Gastroesophageal sphincter (tissue), 4 donors: ENCODE data around the gene CACNA1C. TPM values are rescaled to one million over a fixed set of nuclear protein-coding genes. Genes with fewer than 3 reads are reported as not detected.

Source experiments
- ATAC-seq: fragments of 150-250 bp; one replicate; pipeline ENCODE4 v1.9.1; 2016; ENCODE audit warnings: mild to moderate bottlenecking, moderate library complexity
- H3K27ac ChIP-seq, 4 donors: fragments of 200-600 bp; sonication (generic) in 3 of 4; 1 replicate in 3 of 4; 2 replicates in 1 of 4; pipeline ENCODE4 v1.5.1; 2016 to 2019
- H3K27me3 ChIP-seq: fragments of 200-600 bp; sonication (generic); one replicate; pipeline ENCODE4 v1.5.1; 2019
- H3K36me3 ChIP-seq, 2 donors: fragments of 200-600 bp; sonication (generic); one replicate each; pipeline ENCODE4 v1.5.1; 2019; ENCODE audit warnings: control low read depth in 1 of 2
- H3K4me1 ChIP-seq, 3 donors: fragments of 200-600 bp; sonication (generic); 1 replicate in 2 of 3; 2 replicates in 1 of 3; pipeline ENCODE4 v1.5.1; 2016 to 2019; ENCODE audit warnings: control low read depth in 2 of 3
- H3K4me3 ChIP-seq, 2 donors: fragments of 200-600 bp; sonication (generic); one replicate each; pipeline ENCODE4 v1.5.1; 2019; ENCODE audit warnings: mild to moderate bottlenecking in 1 of 2, moderate library complexity in 1 of 2
- H3K9me3 ChIP-seq, 3 donors: fragments of 200-600 bp; sonication (generic); one replicate each; pipeline ENCODE4 v1.5.1; 2017 to 2019; ENCODE audit warnings: control low read depth in 2 of 3
- EP300 ChIP-seq: sonication (generic); formaldehyde crosslinking; IDR thresholded peaks from one replicate; pipeline ENCODE4 v1.6.1; 2017; ENCODE audit warnings: antibody characterized with exemption, mild to moderate bottlenecking
- POLR2A ChIP-seq, 2 donors: fragments of 450-650 bp; IDR thresholded peaks; one replicate each; pipeline ENCODE4 v1.6.1; 2017; ENCODE audit warnings: antibody characterized with exemption in 2 of 2, mild to moderate bottlenecking in 2 of 2, moderate library complexity in 1 of 2
- POLR2AphosphoS5 ChIP-seq: sonication (generic); formaldehyde crosslinking; IDR thresholded peaks from one replicate; pipeline ENCODE4 v1.6.1; 2017; ENCODE audit warnings: antibody characterized with exemption
- WGBS, 2 donors: methylation state at CpG; one replicate each; pipeline ENCODE4 v1.1.5; 2018; ENCODE audit warnings: low coverage in 1 of 2; 5-methylcytosine and 5-hydroxymethylcytosine counted together
- total RNA-seq, 4 donors: library from RNA; depleted of rRNA; stranded (reverse); fragments of >200 nt; gene quantifications; one replicate each; pipeline ENCODE4 v1.1.0, GENCODE V29; 2016
- TF ChIP-seq, protein P1 (sequence below), 4 experiments: fragments of 200-600 bp in 2 of 4; fragments of 450-650 bp in 2 of 4; sonication (generic) in 1 of 4; IDR thresholded peaks; one replicate each; pipeline ENCODE4 v1.5.1; 2017 to 2019; ENCODE audit warnings: antibody characterized with exemption in 4 of 4, mild to moderate bottlenecking in 2 of 4, moderate library complexity in 2 of 4

CACNA1C gene
- total RNA-seq, 4 donors from 2014 or later = 22.9 to 96.2 (median 41.4) TPM

DNA sequence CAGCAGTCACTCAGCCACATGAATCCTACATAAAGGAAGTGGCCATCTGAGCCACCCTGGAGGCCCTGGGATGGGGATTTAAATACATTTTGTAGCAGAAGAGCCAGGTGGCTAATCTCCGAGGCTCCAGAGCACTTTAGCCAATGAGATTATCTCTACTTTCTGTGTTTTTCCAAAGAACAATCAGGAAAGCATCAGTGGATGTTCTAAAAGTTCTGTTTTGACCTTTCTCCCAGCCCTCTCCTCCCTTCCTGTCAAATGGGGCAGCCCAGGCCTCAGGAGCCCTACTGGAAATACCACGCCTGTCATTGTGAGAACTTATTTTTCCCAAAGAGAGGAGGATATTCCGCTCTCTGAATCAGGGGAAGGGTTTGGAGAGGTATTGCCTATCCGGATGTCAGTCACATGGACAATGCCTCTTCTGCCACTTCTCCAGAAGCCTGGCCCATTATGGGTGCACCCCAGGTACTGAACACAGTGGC lies 405.2 kb downstream of the CACNA1C start:
- no peak for ATAC-seq
- Histone ChIP-seq H3K27ac (peak overlapping the region in 1 of 4 donors; percentile 22), H3K4me3 (no peak overlapping the region), H3K36me3 (peaks cover 0 to 79% of the 10 kb centered on the region in 2 donors), H3K4me1 (peaks cover 0 to 4% (median 0%) of the 10 kb centered on the region in 3 donors), H3K9me3 (no peaks in the 10 kb centered on the region), H3K27me3 (no peaks in the 10 kb centered on the region)
- TF ChIP-seq EP300 (no peak), POLR2AphosphoS5 (no peak), POLR2A (IDR thresholded peaks at IDR 0.05) (no peak)
- TF ChIP-seq, protein P1, sequence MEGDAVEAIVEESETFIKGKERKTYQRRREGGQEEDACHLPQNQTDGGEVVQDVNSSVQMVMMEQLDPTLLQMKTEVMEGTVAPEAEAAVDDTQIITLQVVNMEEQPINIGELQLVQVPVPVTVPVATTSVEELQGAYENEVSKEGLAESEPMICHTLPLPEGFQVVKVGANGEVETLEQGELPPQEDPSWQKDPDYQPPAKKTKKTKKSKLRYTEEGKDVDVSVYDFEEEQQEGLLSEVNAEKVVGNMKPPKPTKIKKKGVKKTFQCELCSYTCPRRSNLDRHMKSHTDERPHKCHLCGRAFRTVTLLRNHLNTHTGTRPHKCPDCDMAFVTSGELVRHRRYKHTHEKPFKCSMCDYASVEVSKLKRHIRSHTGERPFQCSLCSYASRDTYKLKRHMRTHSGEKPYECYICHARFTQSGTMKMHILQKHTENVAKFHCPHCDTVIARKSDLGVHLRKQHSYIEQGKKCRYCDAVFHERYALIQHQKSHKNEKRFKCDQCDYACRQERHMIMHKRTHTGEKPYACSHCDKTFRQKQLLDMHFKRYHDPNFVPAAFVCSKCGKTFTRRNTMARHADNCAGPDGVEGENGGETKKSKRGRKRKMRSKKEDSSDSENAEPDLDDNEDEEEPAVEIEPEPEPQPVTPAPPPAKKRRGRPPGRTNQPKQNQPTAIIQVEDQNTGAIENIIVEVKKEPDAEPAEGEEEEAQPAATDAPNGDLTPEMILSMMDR (IDR thresholded peaks at IDR 0.05) = no peak
- WGBS, 2 donors = 77 to 90% methylated on average over 3 to 4 of the region's 4 CpGs

- Histone ChIP-seq H3K4me1 (peaks cover 0 to 4% (median 0%) of the 10 kb centered on the region in 3 donors), H3K36me3 (peaks cover 0 to 76% of the 10 kb centered on the region in 2 donors), H3K9me3 (no peaks in the 10 kb centered on the region), H3K27ac (no peak overlapping the region), H3K27me3 (no peaks in the 10 kb centered on the region), H3K4me3 (no peak overlapping the region)
- WGBS, 2 donors = 89 to 91% methylated on average over 4 to 5 of the region's 10 CpGs
- ATAC-seq = no peak
- TF ChIP-seq EP300 (no peak), POLR2AphosphoS5 (no peak), POLR2A (IDR thresholded peaks at IDR 0.05) (no peak)
- TF ChIP-seq, protein P1 (IDR thresholded peaks at IDR 0.05) = no peak
Measured at GRCh38 chr12:2460051-2460670, 407.4 kb downstream of the CACNA1C start.

GRCh38 chr12:2461046-2461445 lies 408.3 kb downstream of the CACNA1C start:
- 82 to 100% methylated on average over 3 of the region's 4 CpGs for WGBS, 2 donors
- ATAC-seq = no peak

GRCh38 chr12:2461645-2462044 lies 408.9 kb downstream of the CACNA1C start:
- no peaks in the 10 kb centered on the region for H3K27me3 ChIP-seq
- TF ChIP-seq, protein P1 (IDR thresholded peaks at IDR 0.05) = no peak
- TF ChIP-seq POLR2AphosphoS5 (no peak), EP300 (no peak), POLR2A (IDR thresholded peaks at IDR 0.05) (no peak)
- H3K4me3 ChIP-seq = no peak overlapping the region
- no peaks in the 10 kb centered on the region for H3K9me3 ChIP-seq
- H3K36me3 ChIP-seq = peaks cover 0 to 77% of the 10 kb centered on the region in 2 donors
- WGBS, 2 donors = 94 to 95% methylated on average over 8 to 12 of the region's 12 CpGs
- H3K4me1 ChIP-seq = peaks cover 0 to 4% (median 0%) of the 10 kb centered on the region in 3 donors
- no peak overlapping the region for H3K27ac ChIP-seq
- ATAC-seq = no peak

More at GRCh38 chr12:2461046-2461445, 408.3 kb downstream of the CACNA1C start:
- Histone ChIP-seq H3K27ac (no peak overlapping the region), H3K27me3 (no peaks in the 10 kb centered on the region), H3K4me1 (peaks cover 0 to 4% (median 0%) of the 10 kb centered on the region in 3 donors), H3K36me3 (peaks cover 0 to 77% of the 10 kb centered on the region in 2 donors), H3K4me3 (no peak overlapping the region), H3K9me3 (no peaks in the 10 kb centered on the region)
- TF ChIP-seq EP300 = no peak
- TF ChIP-seq, protein P1 (IDR thresholded peaks at IDR 0.05) = no peak
- no peak for TF ChIP-seq POLR2A (IDR thresholded peaks at IDR 0.05)
- no peak for TF ChIP-seq POLR2AphosphoS5

DNA sequence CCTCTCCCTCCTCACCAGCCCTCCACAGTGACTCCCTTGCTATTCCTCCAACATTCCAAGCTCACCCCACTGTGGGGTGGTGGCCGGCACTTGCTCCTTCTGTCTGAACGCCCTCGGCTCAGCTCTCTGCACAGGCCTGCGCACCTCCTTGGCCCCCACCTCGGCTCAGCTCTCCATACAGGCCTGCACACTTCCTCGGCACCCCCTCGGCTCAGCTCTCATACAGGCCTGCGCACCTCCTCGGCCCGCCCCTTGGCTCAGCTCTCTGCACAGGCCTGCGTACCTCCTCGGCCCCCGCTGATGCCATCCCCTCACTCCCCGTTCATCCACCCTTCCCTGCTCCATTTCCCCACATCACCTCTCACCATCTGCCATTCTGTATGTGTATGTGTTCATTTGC lies 409.3 kb downstream of the CACNA1C start:
- Histone ChIP-seq H3K27ac (no peak overlapping the region), H3K4me1 (peaks cover 0 to 3% (median 0%) of the 10 kb centered on the region in 3 donors), H3K27me3 (no peaks in the 10 kb centered on the region), H3K36me3 (peaks cover 0 to 76% of the 10 kb centered on the region in 2 donors), H3K4me3 (no peak overlapping the region), H3K9me3 (no peaks in the 10 kb centered on the region)
- 87 to 96% methylated on average over 13 to 14 of the region's 14 CpGs for WGBS, 2 donors
- TF ChIP-seq EP300 = no peak
- no peak for TF ChIP-seq POLR2AphosphoS5
- no peak for TF ChIP-seq POLR2A (IDR thresholded peaks at IDR 0.05)
- TF ChIP-seq, protein P1 (IDR thresholded peaks at IDR 0.05) = no peak
- ATAC-seq = no peak
